Muscle of arm (tissue), 14 donors: ENCODE data around the gene PAQR8. TPM values are rescaled to one million over a fixed set of nuclear protein-coding genes. Genes with fewer than 3 reads are reported as not detected.

Experiments
- DNase-seq: peaks from one replicate; pipeline ENCODE4 v3.0.0-alpha.2; 2013
- long read RNA-seq, 11 donors: transcript quantifications; one replicate each; lab custom pipeline, GENCODE V29; 2026
- polyA plus RNA-seq, 12 donors: library from polyadenylated mRNA; unstranded; fragments of 120-200 nt; gene quantifications; one replicate each; pipeline ENCODE4 v1.2.1, GENCODE V29; 2013; ENCODE audit not compliant: insufficient read length in 12 of 12

Gene PAQR8
- polyA plus RNA-seq: 10 to 100 TPM in 1 of 12 donors, 1 to 10 TPM in 10, not detected in 1; 4.4 to 12.8 (median 6.7) TPM
- long read RNA-seq, donor 1, full-length matches to known transcripts: 17 of 17 reads
- long read RNA-seq, donor 1, partial matches to known transcripts: 0 of 17 reads
- long read RNA-seq, donor 1, other reads (novel, unspliced or antisense): 0 of 17 reads
- long read RNA-seq, donor 2, full-length matches to known transcripts: 4 of 4 reads
- long read RNA-seq, donor 2, partial matches to known transcripts: 0 of 4 reads
- long read RNA-seq, donor 2, other reads (novel, unspliced or antisense): 0 of 4 reads
- long read RNA-seq, donor 3, full-length matches to known transcripts: 2 of 2 reads
- long read RNA-seq, donor 3, partial matches to known transcripts: 0 of 2 reads
- long read RNA-seq, donor 3, other reads (novel, unspliced or antisense): 0 of 2 reads
- long read RNA-seq, donor 4, full-length matches to known transcripts: 1 of 1 reads
- long read RNA-seq, donor 4, partial matches to known transcripts: 0 of 1 reads
- long read RNA-seq, donor 4, other reads (novel, unspliced or antisense): 0 of 1 reads
- long read RNA-seq, donor 5, full-length matches to known transcripts: 5 of 5 reads
- long read RNA-seq, donor 5, partial matches to known transcripts: 0 of 5 reads
- long read RNA-seq, donor 5, other reads (novel, unspliced or antisense): 0 of 5 reads
- long read RNA-seq, donor 6, full-length matches to known transcripts: 1 of 1 reads
- long read RNA-seq, donor 6, partial matches to known transcripts: 0 of 1 reads
- long read RNA-seq, donor 6, other reads (novel, unspliced or antisense): 0 of 1 reads
- long read RNA-seq, donor 7, full-length matches to known transcripts: 2 of 2 reads
- long read RNA-seq, donor 7, partial matches to known transcripts: 0 of 2 reads
- long read RNA-seq, donor 7, other reads (novel, unspliced or antisense): 0 of 2 reads
- long read RNA-seq, donor 8, full-length matches to known transcripts: 3 of 11 reads
- long read RNA-seq, donor 8, partial matches to known transcripts: 8 of 11 reads
- long read RNA-seq, donor 8, other reads (novel, unspliced or antisense): 0 of 11 reads
- long read RNA-seq, donor 9, full-length matches to known transcripts: 1 of 1 reads
- long read RNA-seq, donor 9, partial matches to known transcripts: 0 of 1 reads
- long read RNA-seq, donor 9, other reads (novel, unspliced or antisense): 0 of 1 reads
- long read RNA-seq, donor 10, full-length matches to known transcripts: 3 of 3 reads
- long read RNA-seq, donor 10, partial matches to known transcripts: 0 of 3 reads
- long read RNA-seq, donor 10, other reads (novel, unspliced or antisense): 0 of 3 reads
- long read RNA-seq, donor 11, full-length matches to known transcripts: 7 of 7 reads
- long read RNA-seq, donor 11, partial matches to known transcripts: 0 of 7 reads
- long read RNA-seq, donor 11, other reads (novel, unspliced or antisense): 0 of 7 reads

GRCh38 chr6:52361945-52362442 lies at the start of gene PAQR8:
Gene PAQR8, plus strand, starts transcription at chr6:52362151. Its CDS starts 41,063 bp downstream, at chr6:52403214.
- DNase-seq: peak; percentile 82

- DNase-seq: no peak
These were observed 49.5 kb upstream of the PAQR8 start for GRCh38 chr6:52312461-52312860.

- no peak for DNase-seq
These were observed 47.2 kb upstream of the PAQR8 start for GRCh38 chr6:52314752-52315151.

GRCh38 chr6:52317211-52317610 lies 44.7 kb upstream of the PAQR8 start:
- DNase-seq: no peak

GRCh38 chr6:52317841-52318581 lies 43.9 kb upstream of the PAQR8 start:
- DNase-seq: no peak

GRCh38 chr6:52324189-52324588 lies 37.8 kb upstream of the PAQR8 start:
- no peak for DNase-seq

- DNase-seq: no peak
These were observed 36.1 kb upstream of the PAQR8 start for GRCh38 chr6:52325695-52326471.

GRCh38 chr6:52326540-52327364 lies 35.2 kb upstream of the PAQR8 start:
- DNase-seq: no peak

- DNase-seq: no peak
These were observed 33.7 kb upstream of the PAQR8 start for GRCh38 chr6:52328303-52328662.

GRCh38 chr6:52328729-52329128 lies 33.2 kb upstream of the PAQR8 start:
- no peak for DNase-seq

GRCh38 chr6:52330470-52330869 lies 31.5 kb upstream of the PAQR8 start:
- no peak for DNase-seq

- no peak for DNase-seq
These were observed 30.0 kb upstream of the PAQR8 start for GRCh38 chr6:52331793-52332457.

- no peak for DNase-seq
These were observed 28.1 kb upstream of the PAQR8 start for GRCh38 chr6:52333840-52334200.

GRCh38 chr6:52335576-52335975 lies 26.4 kb upstream of the PAQR8 start:
- no peak for DNase-seq

GRCh38 chr6:52336919-52337561 lies 24.9 kb upstream of the PAQR8 start:
- no peak for DNase-seq

- no peak for DNase-seq
These were observed 24.2 kb upstream of the PAQR8 start for GRCh38 chr6:52337633-52338290.

- DNase-seq: no peak
These were observed 21.4 kb upstream of the PAQR8 start for GRCh38 chr6:52340603-52340880.
